Right lobe of liver (tissue), 6 donors: ENCODE measurements around the gene DNAJA4. TPM values are rescaled to one million over a fixed set of nuclear protein-coding genes. Genes with fewer than 3 reads are reported as not detected.

Source experiments
- ATAC-seq, 4 donors: fragments of 200-7000 bp; cut with Tn5 transposase; one replicate each; pipeline ENCODE4 v1.9.1; 2020; ENCODE audit warnings: mild to moderate bottlenecking in 4 of 4, moderate library complexity in 4 of 4
- DNase-seq, 3 donors: peaks; one replicate each; pipeline ENCODE4 v3.0.0-alpha.2; 2020
- H3K27ac ChIP-seq, 3 donors: fragments of 200-600 bp; one replicate each; pipeline ENCODE4 v1.8.0; 2022
- H3K27me3 ChIP-seq, 2 donors: fragments of 200-600 bp; one replicate each; pipeline ENCODE4 v1.8.0; 2022
- H3K36me3 ChIP-seq, 4 donors: fragments of 200-600 bp; sonication (generic) in 1 of 4; one replicate each; pipeline versions ENCODE4 v1.5.1 to v1.8.0; 2017 to 2022; ENCODE audit warnings: control low read depth in 1 of 4
- H3K4me1 ChIP-seq, 4 donors: fragments of 200-600 bp; sonication (generic) in 1 of 4; one replicate each; pipeline versions ENCODE4 v1.5.1 to v1.8.0; 2017 to 2022; ENCODE audit warnings: control low read depth in 1 of 4
- H3K4me3 ChIP-seq, 3 donors: fragments of 200-600 bp; one replicate each; pipeline ENCODE4 v1.8.0; 2022
- H3K9me3 ChIP-seq, 4 donors: fragments of 200-600 bp; sonication (generic) in 1 of 4; one replicate each; pipeline versions ENCODE4 v1.5.1 to v1.8.0; 2017 to 2022; ENCODE audit warnings: control low read depth in 1 of 4
- POLR2A ChIP-seq: fragments of 450-650 bp; IDR thresholded peaks from one replicate; pipeline ENCODE4 v1.6.1; 2017; ENCODE audit warnings: antibody characterized with exemption, mild to moderate bottlenecking
- WGBS: methylation state at CpG from one replicate; pipeline ENCODE4 v1.1.6; 2018; ENCODE audit warnings: low coverage, low lambda C conversion rate; ENCODE audit not compliant: insufficient coverage; ENCODE audit errors: missing lambda C conversion rate; 5-methylcytosine and 5-hydroxymethylcytosine counted together
- intact Hi-C, 2 donors: fragments of 100-400 bp; cut with DNase I; formaldehyde crosslinking; loops; one replicate each; pipeline versions ENCODE4 v1.11.2 to v1.14.1; 2022
- total RNA-seq, 6 experiments: library from RNA; depleted of rRNA in 2 of 6; stranded (reverse); fragments of >200 nt in 2 of 6; fragmentation: NEBNext Ultra II Directional in 3 of 6; extraction: Animal tissue kit (Norgen Biotek cat#: 25700) in 3 of 6; gene quantifications; one replicate each; pipeline versions ENCODE4 v1.1.0 to v1.2.4, GENCODE V29; 2016 to 2023
- TF ChIP-seq, protein P1 (sequence below), 4 donors: fragments of 200-600 bp in 3 of 4; fragments of 450-650 bp in 1 of 4; IDR thresholded peaks; one replicate each; pipeline versions ENCODE4 v1.5.1 to v1.8.0; 2016 to 2022; ENCODE audit warnings: antibody characterized with exemption in 4 of 4, mild to moderate bottlenecking in 2 of 4
- donor health status: DM: no; HTN: yes; CAD: no.
- donor health status: DM: no; HTN: no; CAD: no.
- donor health status: DM: no; HTN: no; CAD: no.
- donor health status: DM: no; HTN: yes; CAD: no.
- donor health status: DM: no; HTN: yes; CAD: no.

Gene DNAJA4
- total RNA-seq, 6 experiments from 2014 or later, result 0.73 to 3.4 (median 1.9) TPM

GRCh38 chr15:78260489-78260888, 3.9 kb upstream of the DNAJA4 start:
- WGBS, result 42% methylated on average over 2 of the region's 2 CpGs
- no peak for ATAC-seq
- TF ChIP-seq, protein P1, sequence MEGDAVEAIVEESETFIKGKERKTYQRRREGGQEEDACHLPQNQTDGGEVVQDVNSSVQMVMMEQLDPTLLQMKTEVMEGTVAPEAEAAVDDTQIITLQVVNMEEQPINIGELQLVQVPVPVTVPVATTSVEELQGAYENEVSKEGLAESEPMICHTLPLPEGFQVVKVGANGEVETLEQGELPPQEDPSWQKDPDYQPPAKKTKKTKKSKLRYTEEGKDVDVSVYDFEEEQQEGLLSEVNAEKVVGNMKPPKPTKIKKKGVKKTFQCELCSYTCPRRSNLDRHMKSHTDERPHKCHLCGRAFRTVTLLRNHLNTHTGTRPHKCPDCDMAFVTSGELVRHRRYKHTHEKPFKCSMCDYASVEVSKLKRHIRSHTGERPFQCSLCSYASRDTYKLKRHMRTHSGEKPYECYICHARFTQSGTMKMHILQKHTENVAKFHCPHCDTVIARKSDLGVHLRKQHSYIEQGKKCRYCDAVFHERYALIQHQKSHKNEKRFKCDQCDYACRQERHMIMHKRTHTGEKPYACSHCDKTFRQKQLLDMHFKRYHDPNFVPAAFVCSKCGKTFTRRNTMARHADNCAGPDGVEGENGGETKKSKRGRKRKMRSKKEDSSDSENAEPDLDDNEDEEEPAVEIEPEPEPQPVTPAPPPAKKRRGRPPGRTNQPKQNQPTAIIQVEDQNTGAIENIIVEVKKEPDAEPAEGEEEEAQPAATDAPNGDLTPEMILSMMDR (IDR thresholded peaks at IDR 0.05), result no peak
- TF ChIP-seq POLR2A, result no peak
- DNase-seq, result no peak
- no peaks in the 10 kb centered on the region for H3K27me3 ChIP-seq
- H3K9me3 ChIP-seq, result no peaks in the 10 kb centered on the region
- intact Hi-C loops, result no loop called here
- no peak overlapping the region for H3K4me3 ChIP-seq
- H3K36me3 ChIP-seq, result no peaks in the 10 kb centered on the region
- no peak overlapping the region for H3K27ac ChIP-seq
- peaks cover 0 to 3% (median 0%) of the 10 kb centered on the region in 4 donors for H3K4me1 ChIP-seq

DNA sequence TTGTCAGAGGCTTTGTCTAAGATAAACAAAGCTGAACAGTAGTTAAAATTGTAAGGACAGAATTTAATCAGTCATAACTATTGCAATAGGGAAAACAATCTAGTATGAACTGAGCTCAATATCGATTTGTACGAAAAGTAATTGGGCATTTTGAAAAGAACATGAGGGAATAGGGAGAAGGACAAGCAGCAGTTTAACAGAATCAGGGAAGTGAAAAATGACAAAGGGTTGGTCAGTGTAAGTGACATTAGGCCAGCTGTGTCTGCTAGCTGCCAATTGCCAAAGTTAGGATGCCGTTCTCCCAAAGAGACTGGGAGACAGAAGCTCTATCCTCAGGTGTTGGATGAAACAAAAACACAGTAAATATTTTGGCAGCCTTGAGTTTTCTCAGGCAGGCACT, 3.3 kb upstream of the DNAJA4 start:
- ATAC-seq, result no peak
- TF ChIP-seq, protein P1 (IDR thresholded peaks at IDR 0.05), result no peak
- no peak for TF ChIP-seq POLR2A
- no peaks in the 10 kb centered on the region for H3K27me3 ChIP-seq
- WGBS, result 80% methylated on average over 3 of the region's 3 CpGs
- no peak overlapping the region for H3K27ac ChIP-seq
- intact Hi-C loops, result no loop called here
- no peaks in the 10 kb centered on the region for H3K9me3 ChIP-seq
- DNase-seq, result no peak
- no peaks in the 10 kb centered on the region for H3K36me3 ChIP-seq
- no peak overlapping the region for H3K4me3 ChIP-seq
- H3K4me1 ChIP-seq, result peaks cover 0 to 3% (median 0%) of the 10 kb centered on the region in 4 donors

DNA sequence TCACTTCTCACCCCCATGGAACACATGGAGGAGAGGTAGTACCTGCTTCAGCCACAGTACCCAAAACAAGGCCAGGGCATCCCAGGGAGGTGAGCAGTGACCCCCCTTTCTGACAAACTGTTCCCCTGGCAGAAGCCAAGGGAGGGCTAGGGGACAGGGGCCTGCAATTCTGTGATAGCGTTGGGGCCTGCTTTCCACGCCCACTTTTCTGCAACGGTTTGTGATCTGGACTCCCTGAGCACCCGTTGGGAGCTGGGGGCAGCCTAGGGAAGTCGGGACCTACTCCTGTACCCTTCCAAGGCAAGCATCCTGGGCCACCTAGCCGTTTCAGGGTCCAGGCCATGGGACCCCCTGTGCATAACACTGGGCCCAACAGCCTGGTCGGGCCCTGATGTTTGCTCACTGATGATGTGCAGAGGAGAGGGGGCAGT, 996 bp upstream of the DNAJA4 start:
- whole genome bisulfite sequencing, result 57% methylated on average over 1 of the region's 7 CpGs
- Histone ChIP-seq H3K27me3 (no peaks in the 10 kb centered on the region), H3K4me3 (no peak overlapping the region), H3K27ac (no peak overlapping the region), H3K36me3 (no peaks in the 10 kb centered on the region), H3K4me1 (peaks cover 0 to 3% (median 0%) of the 10 kb centered on the region in 4 donors), H3K9me3 (no peaks in the 10 kb centered on the region)
- intact Hi-C loops, result no loop called here
- ATAC-seq (peak in 1 of 4 donors; percentile 13), DNase-seq (no peak)
- TF ChIP-seq POLR2A, result no peak
- TF ChIP-seq, protein P1 (IDR thresholded peaks at IDR 0.05), result no peak

GRCh38 chr15:78263907-78264303, 457 bp upstream of the DNAJA4 start:
- H3K36me3 ChIP-seq, result no peaks in the 10 kb centered on the region
- ATAC-seq (peak in 3 of 4 donors; percentile 8 to 33 (median 19)), DNase-seq (no peak)
- no peaks in the 10 kb centered on the region for H3K9me3 ChIP-seq
- no peaks in the 10 kb centered on the region for H3K27me3 ChIP-seq
- TF ChIP-seq, protein P1 (IDR thresholded peaks at IDR 0.05), result no peak
- no peak for TF ChIP-seq POLR2A
- WGBS, result 90% methylated on average over 4 of the region's 23 CpGs
- peaks cover 0 to 3% (median 0%) of the 10 kb centered on the region in 4 donors for H3K4me1 ChIP-seq
- H3K4me3 ChIP-seq, result peak overlapping the region; percentile 25 to 53 (median 41)
- intact Hi-C loops, result no loop called here
- peak overlapping the region; percentile 36 to 70 (median 59) for H3K27ac ChIP-seq

- Histone ChIP-seq H3K36me3 (no peaks in the 10 kb centered on the region), H3K9me3 (no peaks in the 10 kb centered on the region), H3K27ac (peak overlapping the region in 1 of 3 donors; percentile 70), H3K4me3 (peak overlapping the region; percentile 41 to 53 (median 47)), H3K4me1 (peaks cover 0 to 3% (median 0%) of the 10 kb centered on the region in 4 donors), H3K27me3 (no peaks in the 10 kb centered on the region)
- DNase-seq (no peak), ATAC-seq (no peak)
- no peak for TF ChIP-seq POLR2A
- TF ChIP-seq, protein P1 (IDR thresholded peaks at IDR 0.05), result no peak
- WGBS, result 54% methylated on average over 7 of the region's 12 CpGs
- intact Hi-C loops, result no loop called here
Observed at GRCh38 chr15:78265137-78265460, 737 bp downstream of the DNAJA4 start.
